Esophagus muscularis mucosa (tissue), 4 donors: ENCODE data around the gene TOR1AIP1. TPM values are rescaled to one million over a fixed set of nuclear protein-coding genes. Genes with fewer than 3 reads are reported as not detected.

Source experiments
- DNase-seq: peaks from one replicate; pipeline ENCODE4 v3.0.0-alpha.2; 2017; ENCODE audit errors: extremely low spot score
- H3K27ac ChIP-seq, 4 donors: fragments of 200-600 bp; sonication (generic); replicated peaks in 1 of 4; 1 replicate in 3 of 4; 2 replicates in 1 of 4; pipeline ENCODE4 v1.5.1; 2016 to 2019; ENCODE audit warnings: mild to moderate bottlenecking in 1 of 4
- H3K27me3 ChIP-seq, 4 donors: fragments of 200-600 bp; sonication (generic); one replicate each; pipeline versions ENCODE4 v1.5.1 to v1.6.0; 2016 to 2019
- H3K36me3 ChIP-seq, 4 donors: fragments of 200-600 bp; sonication (generic); one replicate each; pipeline ENCODE4 v1.5.1; 2016 to 2019
- H3K4me1 ChIP-seq, 4 donors: fragments of 200-600 bp; sonication (generic); one replicate each; pipeline ENCODE4 v1.5.1; 2016 to 2019
- H3K4me3 ChIP-seq, 4 donors: fragments of 200-600 bp; sonication (generic); 1 replicate in 2 of 4; 2 replicates in 2 of 4; pipeline ENCODE4 v1.5.1; 2016 to 2019; ENCODE audit warnings: mild to moderate bottlenecking in 4 of 4, moderate library complexity in 1 of 4
- H3K9me3 ChIP-seq, 4 donors: fragments of 200-600 bp; sonication (generic); 1 replicate in 3 of 4; 2 replicates in 1 of 4; pipeline ENCODE4 v1.5.1; 2016 to 2019
- CTCF ChIP-seq, 3 experiments: fragments of 200-600 bp in 2 of 3; fragments of 450-650 bp in 1 of 3; sonication (generic) in 2 of 3; IDR thresholded peaks; one replicate each; pipeline ENCODE4 v1.5.1; 2017 to 2019; ENCODE audit warnings: antibody characterized with exemption in 3 of 3, mild to moderate bottlenecking in 2 of 3, moderate library complexity in 1 of 3
- EP300 ChIP-seq: sonication (generic); formaldehyde crosslinking; IDR thresholded peaks from one replicate; pipeline ENCODE4 v1.6.1; 2017; ENCODE audit warnings: antibody characterized with exemption
- POLR2A ChIP-seq: fragments of 450-650 bp; IDR thresholded peaks from one replicate; pipeline ENCODE4 v1.6.1; 2017; ENCODE audit warnings: antibody characterized with exemption, moderate library complexity, mild to moderate bottlenecking, low read depth
- POLR2AphosphoS5 ChIP-seq, 2 donors: sonication (generic); formaldehyde crosslinking; IDR thresholded peaks; one replicate each; pipeline ENCODE4 v1.6.1; 2017; ENCODE audit warnings: antibody characterized with exemption in 2 of 2
- WGBS: methylation state at CpG from one replicate; pipeline ENCODE4 v1.1.5; 2018; 5-methylcytosine and 5-hydroxymethylcytosine counted together
- intact Hi-C: fragments of 100-400 bp; cut with DNase I; formaldehyde crosslinking; loops from one replicate; pipeline ENCODE4 v1.15.1; 2023
- total RNA-seq, 4 donors: library from RNA; depleted of rRNA; stranded (reverse); fragments of >200 nt; gene quantifications; one replicate each; pipeline versions ENCODE4 v1.1.0 to v1.2.1, GENCODE V29; 2016

Gene TOR1AIP1
- total RNA-seq, 4 donors from 2014 or later = 114 to 145 (median 126) TPM

- Histone ChIP-seq H3K27me3 (no peaks in the 10 kb centered on the region), H3K4me3 (no peak overlapping the region), H3K9me3 (no peaks in the 10 kb centered on the region), H3K27ac (no peak overlapping the region), H3K4me1 (no peaks in the 10 kb centered on the region), H3K36me3 (peaks cover 32 to 91% (median 65%) of the 10 kb centered on the region in 4 donors)
- DNase-seq = no peak
- 87% methylated on average over 10 of the region's 10 CpGs for WGBS
- TF ChIP-seq EP300 (no peak), POLR2A (no peak), CTCF (IDR thresholded peaks at IDR 0.05) (no peak), POLR2AphosphoS5 (IDR thresholded peaks at IDR 0.05) (no peak)
- intact Hi-C loops = no loop called here
These were observed 35.7 kb downstream of the TOR1AIP1 start for GRCh38 chr1:179917601-179918429.

- no peaks in the 10 kb centered on the region for H3K4me1 ChIP-seq
- peaks cover 19 to 55% (median 33%) of the 10 kb centered on the region in 4 donors for H3K36me3 ChIP-seq
- WGBS = 84% methylated on average over 1 of the region's 1 CpG
- H3K4me3 ChIP-seq = no peak overlapping the region
- intact Hi-C loops = no loop called here
- no peak overlapping the region for H3K27ac ChIP-seq
- no peaks in the 10 kb centered on the region for H3K9me3 ChIP-seq
- no peak for DNase-seq
- no peaks in the 10 kb centered on the region for H3K27me3 ChIP-seq
- TF ChIP-seq POLR2AphosphoS5 (IDR thresholded peaks at IDR 0.05) (no peak), POLR2A (no peak), EP300 (no peak), CTCF (IDR thresholded peaks at IDR 0.05) (no peak)
These were observed 39.4 kb downstream of the TOR1AIP1 start for GRCh38 chr1:179921472-179921871.

- H3K4me3 ChIP-seq = no peak overlapping the region
- WGBS = 86% methylated on average over 8 of the region's 8 CpGs
- H3K9me3 ChIP-seq = no peaks in the 10 kb centered on the region
- peaks cover 14 to 47% (median 29%) of the 10 kb centered on the region in 4 donors for H3K36me3 ChIP-seq
- DNase-seq = no peak
- H3K27ac ChIP-seq = no peak overlapping the region
- H3K27me3 ChIP-seq = no peaks in the 10 kb centered on the region
- H3K4me1 ChIP-seq = no peaks in the 10 kb centered on the region
- intact Hi-C loops = no loop called here
- TF ChIP-seq CTCF (IDR thresholded peaks at IDR 0.05) = no peak
- no peak for TF ChIP-seq POLR2AphosphoS5 (IDR thresholded peaks at IDR 0.05)
- no peak for TF ChIP-seq EP300
- TF ChIP-seq POLR2A = no peak
These were observed 40.1 kb downstream of the TOR1AIP1 start for GRCh38 chr1:179921981-179922872.

GRCh38 chr1:179923029-179923428 lies 40.9 kb downstream of the TOR1AIP1 start:
- Histone ChIP-seq H3K9me3 (no peaks in the 10 kb centered on the region), H3K36me3 (peaks cover 6 to 39% (median 21%) of the 10 kb centered on the region in 4 donors), H3K4me1 (no peaks in the 10 kb centered on the region), H3K27me3 (no peaks in the 10 kb centered on the region), H3K27ac (no peak overlapping the region), H3K4me3 (no peak overlapping the region)
- intact Hi-C loops = no loop called here
- no peak for DNase-seq
- no peak for TF ChIP-seq POLR2AphosphoS5 (IDR thresholded peaks at IDR 0.05)

- TF ChIP-seq POLR2AphosphoS5 (IDR thresholded peaks at IDR 0.05) = no peak
- TF ChIP-seq POLR2A = no peak
- no peak for TF ChIP-seq EP300
- no peak for TF ChIP-seq CTCF (IDR thresholded peaks at IDR 0.05)
- H3K36me3 ChIP-seq = peaks cover 0 to 27% (median 9%) of the 10 kb centered on the region in 4 donors
- DNase-seq = no peak
- intact Hi-C loops = no loop called here
- no peak overlapping the region for H3K4me3 ChIP-seq
- H3K27ac ChIP-seq = no peak overlapping the region
- H3K27me3 ChIP-seq = no peaks in the 10 kb centered on the region
- WGBS = 75% methylated on average over 1 of the region's 1 CpG
- H3K4me1 ChIP-seq = no peaks in the 10 kb centered on the region
- no peaks in the 10 kb centered on the region for H3K9me3 ChIP-seq
These were observed 42.2 kb downstream of the TOR1AIP1 start for GRCh38 chr1:179924268-179924667.
